Measurements from ENCODE around the gene CNTN4. TPM values are rescaled to one million over a fixed set of nuclear protein-coding genes. Genes with fewer than 3 reads are reported as not detected.

The CNTN4 gene
- total RNA-seq, 2 donors from 2014 or later = 13.0 to 50.1 TPM

DNA sequence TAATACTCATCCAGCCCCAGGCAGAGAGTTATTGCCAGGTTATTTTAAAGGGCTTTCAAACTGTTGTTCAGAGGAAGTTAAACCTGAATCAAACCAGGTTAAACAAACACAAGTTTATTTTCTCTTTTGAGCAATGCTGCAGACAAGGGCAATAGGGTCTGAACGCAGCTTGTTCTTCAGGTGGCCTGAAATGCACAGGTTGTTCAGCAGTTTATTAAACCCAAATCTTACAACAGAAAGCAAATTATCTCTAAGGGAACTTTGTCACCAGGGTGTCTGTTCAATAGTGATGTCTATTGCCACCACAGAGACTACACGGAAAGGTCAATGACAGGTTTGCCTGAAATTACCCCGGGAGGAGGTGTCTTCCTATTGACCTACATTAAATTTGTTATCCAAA lies 877.5 kb downstream of the CNTN4 start:
- intact Hi-C loops (cut with DNase I) = no loop called here
- Histone ChIP-seq H3K4me1 (no peaks in the 10 kb centered on the region), H3K27me3 (no peaks in the 10 kb centered on the region), H3K4me3 (no peak overlapping the region), H3K36me3 (replicated peaks in 1 of 2; ENCODE audit: insufficient read depth in 1 of 2, low read depth in 2 of 2) (no peaks in the 10 kb centered on the region), H3K27ac (no peak overlapping the region), H3K9me3 (no peaks in the 10 kb centered on the region)
- TF ChIP-seq, protein P1, sequence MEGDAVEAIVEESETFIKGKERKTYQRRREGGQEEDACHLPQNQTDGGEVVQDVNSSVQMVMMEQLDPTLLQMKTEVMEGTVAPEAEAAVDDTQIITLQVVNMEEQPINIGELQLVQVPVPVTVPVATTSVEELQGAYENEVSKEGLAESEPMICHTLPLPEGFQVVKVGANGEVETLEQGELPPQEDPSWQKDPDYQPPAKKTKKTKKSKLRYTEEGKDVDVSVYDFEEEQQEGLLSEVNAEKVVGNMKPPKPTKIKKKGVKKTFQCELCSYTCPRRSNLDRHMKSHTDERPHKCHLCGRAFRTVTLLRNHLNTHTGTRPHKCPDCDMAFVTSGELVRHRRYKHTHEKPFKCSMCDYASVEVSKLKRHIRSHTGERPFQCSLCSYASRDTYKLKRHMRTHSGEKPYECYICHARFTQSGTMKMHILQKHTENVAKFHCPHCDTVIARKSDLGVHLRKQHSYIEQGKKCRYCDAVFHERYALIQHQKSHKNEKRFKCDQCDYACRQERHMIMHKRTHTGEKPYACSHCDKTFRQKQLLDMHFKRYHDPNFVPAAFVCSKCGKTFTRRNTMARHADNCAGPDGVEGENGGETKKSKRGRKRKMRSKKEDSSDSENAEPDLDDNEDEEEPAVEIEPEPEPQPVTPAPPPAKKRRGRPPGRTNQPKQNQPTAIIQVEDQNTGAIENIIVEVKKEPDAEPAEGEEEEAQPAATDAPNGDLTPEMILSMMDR (IDR thresholded peaks at IDR 0.05) = no peak
- ATAC-seq (no peak), DNase-seq (no peak)
- WGBS, 2 donors = 46 to 57% methylated on average over 3 of the region's 3 CpGs

DNA sequence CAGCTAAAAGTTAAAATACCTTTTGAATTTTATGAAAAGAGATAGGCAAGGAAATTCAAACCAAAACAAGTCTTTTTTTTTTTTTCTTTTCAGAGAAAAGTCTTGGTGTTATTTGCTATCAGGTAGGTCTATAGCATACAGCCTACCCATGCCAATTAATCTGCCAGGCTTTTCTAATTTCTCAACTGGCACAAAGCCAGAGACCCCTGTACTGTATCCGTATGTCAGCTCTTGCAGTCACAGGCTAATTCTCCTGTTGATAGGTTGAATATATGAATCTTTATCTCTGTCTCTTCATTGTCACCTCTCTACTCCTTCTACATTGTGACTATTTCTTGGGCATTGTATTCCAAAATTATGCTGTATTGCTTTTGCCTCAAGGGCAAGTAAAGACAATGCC lies 878.1 kb downstream of the CNTN4 start:
- Histone ChIP-seq H3K27me3 (no peaks in the 10 kb centered on the region), H3K4me1 (no peaks in the 10 kb centered on the region), H3K36me3 (replicated peaks in 1 of 2; ENCODE audit: insufficient read depth in 1 of 2, low read depth in 2 of 2) (no peaks in the 10 kb centered on the region), H3K4me3 (no peak overlapping the region), H3K9me3 (no peaks in the 10 kb centered on the region), H3K27ac (no peak overlapping the region)
- ATAC-seq (no peak), DNase-seq (no peak)
- WGBS, 2 donors = 65 to 69% methylated on average over 1 of the region's 1 CpG
- intact Hi-C loops (cut with DNase I) = no loop called here
- TF ChIP-seq, protein P1 (IDR thresholded peaks at IDR 0.05) = no peak

DNA sequence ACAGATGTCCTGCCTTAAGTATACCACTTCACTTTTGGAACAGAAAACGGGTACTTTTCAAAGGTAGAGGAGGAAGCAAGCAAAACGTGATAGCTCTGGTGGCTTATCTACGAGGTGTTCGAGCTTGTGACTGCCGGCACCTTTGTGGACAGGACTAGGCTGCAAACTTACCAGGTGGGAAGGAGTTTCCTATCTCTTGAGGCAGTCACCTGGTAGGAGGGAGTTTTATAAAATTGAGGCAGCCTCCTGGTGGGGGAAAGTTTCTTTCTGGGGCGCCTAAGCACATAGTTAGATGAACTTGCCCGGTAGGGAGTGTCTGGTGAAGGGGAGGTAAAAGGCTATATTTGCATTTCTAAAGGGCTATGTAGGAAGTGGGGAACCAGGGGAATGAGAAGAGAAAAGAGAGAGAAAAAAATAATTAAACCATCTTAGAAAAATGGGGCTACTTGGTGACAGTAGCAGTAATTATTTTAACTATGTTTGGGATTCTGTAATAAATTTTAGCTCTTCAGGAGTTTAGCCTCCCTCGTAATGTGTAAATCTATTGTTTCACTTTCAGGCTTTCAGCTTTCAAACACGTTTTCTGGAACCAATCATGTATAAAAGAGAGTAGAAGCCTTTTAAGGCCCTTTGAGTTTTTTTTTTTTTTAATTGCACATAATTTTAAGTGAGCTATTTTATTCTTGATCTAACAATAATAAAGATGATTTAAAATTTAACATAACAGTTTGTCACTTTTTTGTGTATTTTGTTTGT lies 880.5 kb downstream of the CNTN4 start:
- Histone ChIP-seq H3K9me3 (no peaks in the 10 kb centered on the region), H3K36me3 (replicated peaks in 1 of 2; ENCODE audit: insufficient read depth in 1 of 2, low read depth in 2 of 2) (no peaks in the 10 kb centered on the region), H3K4me3 (no peak overlapping the region), H3K27ac (no peak overlapping the region), H3K27me3 (no peaks in the 10 kb centered on the region), H3K4me1 (no peaks in the 10 kb centered on the region)
- TF ChIP-seq POLR2A (IDR thresholded peaks at IDR 0.05) = no peak
- intact Hi-C loops (cut with DNase I) = no loop called here
- ATAC-seq = no peak
- DNase-seq = no peak
- WGBS, 2 donors = 36 to 45% methylated on average over 9 of the region's 9 CpGs

DNA sequence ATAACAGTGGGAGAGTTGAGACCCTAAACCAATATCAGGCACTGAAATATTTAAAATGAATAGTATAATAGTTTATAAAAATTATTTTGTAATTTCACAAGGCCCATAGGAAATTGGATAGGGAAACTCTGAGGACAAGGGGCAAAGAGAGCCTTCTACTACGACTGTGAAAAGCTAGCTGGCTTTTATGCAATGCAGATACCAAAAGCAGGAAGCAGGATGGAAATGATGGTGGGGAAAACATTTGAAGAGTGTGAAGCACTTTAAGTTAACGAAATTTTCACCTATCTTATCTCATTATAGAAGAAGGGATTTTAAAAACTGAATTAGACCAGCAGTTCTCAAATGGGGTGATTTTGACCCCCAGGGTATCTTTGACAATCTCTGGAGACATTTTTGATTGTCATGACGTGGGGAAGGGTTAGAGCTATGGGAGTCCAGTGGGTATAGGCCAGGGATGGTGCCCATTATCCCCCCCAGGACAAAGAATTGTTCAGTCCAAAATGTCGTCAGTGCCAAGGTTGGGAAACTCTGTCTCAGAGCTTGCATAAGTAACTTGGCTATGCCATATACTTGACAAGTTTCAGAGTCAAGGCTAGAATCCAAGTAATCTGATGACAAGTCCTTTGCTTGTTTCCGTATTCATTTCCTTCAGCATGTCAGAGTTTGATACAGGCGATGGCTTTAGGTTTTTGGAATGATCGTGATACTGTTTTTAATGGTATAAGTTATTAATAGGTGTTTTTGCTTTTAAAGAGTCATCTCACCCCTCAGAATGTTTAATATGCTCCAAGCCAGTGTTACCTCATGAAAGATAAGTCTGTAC lies 885.6 kb downstream of the CNTN4 start:
- intact Hi-C loops (cut with DNase I) = no loop called here
- Histone ChIP-seq H3K36me3 (replicated peaks in 1 of 2; ENCODE audit: insufficient read depth in 1 of 2, low read depth in 2 of 2) (no peaks in the 10 kb centered on the region), H3K9me3 (no peaks in the 10 kb centered on the region), H3K4me1 (no peaks in the 10 kb centered on the region), H3K27me3 (no peaks in the 10 kb centered on the region), H3K4me3 (no peak overlapping the region), H3K27ac (no peak overlapping the region)
- TF ChIP-seq POLR2A (IDR thresholded peaks at IDR 0.05) = no peak
- TF ChIP-seq, protein P1 (IDR thresholded peaks at IDR 0.05) = no peak
- WGBS, 2 donors = 64 to 67% methylated on average over 7 of the region's 7 CpGs
- ATAC-seq = no peak
- no peak for DNase-seq

DNA sequence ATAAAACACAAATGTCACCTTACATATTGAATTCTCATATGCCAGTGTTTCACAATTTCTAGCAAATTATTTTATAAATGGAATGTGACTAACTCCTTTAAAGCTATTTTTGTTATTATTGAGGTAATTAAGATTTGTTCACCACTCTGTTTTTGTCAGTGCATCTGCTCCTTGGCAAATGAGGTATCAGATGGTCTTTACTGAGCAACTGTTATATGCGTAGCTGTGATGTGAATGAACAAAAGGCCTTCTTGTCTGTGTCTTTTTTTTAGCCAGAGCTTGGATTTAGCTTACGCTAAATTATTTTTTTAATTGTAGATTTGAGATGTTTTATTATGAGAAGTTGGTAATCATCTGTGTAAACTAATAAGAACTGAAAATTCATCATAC lies 886.2 kb downstream of the CNTN4 start:
- Histone ChIP-seq H3K9me3 (no peaks in the 10 kb centered on the region), H3K27ac (no peak overlapping the region), H3K36me3 (replicated peaks in 1 of 2; ENCODE audit: insufficient read depth in 1 of 2, low read depth in 2 of 2) (no peaks in the 10 kb centered on the region), H3K4me3 (no peak overlapping the region), H3K27me3 (no peaks in the 10 kb centered on the region), H3K4me1 (no peaks in the 10 kb centered on the region)
- ATAC-seq (no peak), DNase-seq (no peak)
- no peak for TF ChIP-seq POLR2A (IDR thresholded peaks at IDR 0.05)
- TF ChIP-seq, protein P1 (IDR thresholded peaks at IDR 0.05) = no peak
- 79 to 87% methylated on average over 2 of the region's 2 CpGs for WGBS, 2 donors
- intact Hi-C loops (cut with DNase I) = no loop called here

All from body of pancreas (tissue), 4 donors.